HL-60 (cell line): ENCODE results near the gene DDX46.
A peak's percentile ranks its signal among the peaks of the same experiment; 100 is the strongest.

ENCODE experiments used
- DNase-seq, 2 experiments: peaks; one replicate each; pipeline ENCODE4 v3.0.0-alpha.2; 2010 to 2020; ENCODE audit warnings: low read depth in 1 of 2, low spot score in 1 of 2
- H3K27ac ChIP-seq: fragments of 250-450 bp; sonication (Bioruptor Pico); replicated peaks from 2 replicates; pipeline ENCODE4 v1.5.1; 2020; ENCODE audit warnings: mild to moderate bottlenecking, moderate library complexity
- H3K27me3 ChIP-seq: fragments of 250-450 bp; sonication (Bioruptor Pico); 2 replicates; pipeline ENCODE4 v1.5.1; 2021; ENCODE audit warnings: mild to moderate bottlenecking, moderate library complexity; ENCODE audit not compliant: insufficient read depth, poor library complexity, severe bottlenecking
- H3K4me3 ChIP-seq: replicated peaks from 2 replicates; pipeline ENCODE4 v1.5.1; 2011; ENCODE audit warnings: mild to moderate bottlenecking, control low read depth, low read length; ENCODE audit not compliant: insufficient read depth
- GABPA ChIP-seq: IDR thresholded peaks from 2 replicates; pipeline ENCODE4 v1.6.1; 2012; ENCODE audit warnings: low read depth
- POLR2AphosphoS5 ChIP-seq: IDR thresholded peaks from 2 replicates; pipeline ENCODE4 v1.6.1; 2012; ENCODE audit warnings: low read depth
- SPI1 ChIP-seq: IDR thresholded peaks from 2 replicates; pipeline ENCODE4 v1.6.1; 2012; ENCODE audit warnings: low read depth, mild to moderate bottlenecking, borderline replicate concordance
- TF ChIP-seq, protein P1 (sequence below): IDR thresholded peaks from one replicate; pipeline ENCODE4 v1.5.1; 2011; ENCODE audit warnings: low read length, control low read depth, inconsistent platforms; ENCODE audit not compliant: insufficient read depth
- TF ChIP-seq, protein P2 (sequence below): IDR thresholded peaks from 2 replicates; pipeline ENCODE4 v1.6.1; 2012; ENCODE audit warnings: low read depth; ENCODE audit not compliant: insufficient replicate concordance

Gene DDX46

DNA sequence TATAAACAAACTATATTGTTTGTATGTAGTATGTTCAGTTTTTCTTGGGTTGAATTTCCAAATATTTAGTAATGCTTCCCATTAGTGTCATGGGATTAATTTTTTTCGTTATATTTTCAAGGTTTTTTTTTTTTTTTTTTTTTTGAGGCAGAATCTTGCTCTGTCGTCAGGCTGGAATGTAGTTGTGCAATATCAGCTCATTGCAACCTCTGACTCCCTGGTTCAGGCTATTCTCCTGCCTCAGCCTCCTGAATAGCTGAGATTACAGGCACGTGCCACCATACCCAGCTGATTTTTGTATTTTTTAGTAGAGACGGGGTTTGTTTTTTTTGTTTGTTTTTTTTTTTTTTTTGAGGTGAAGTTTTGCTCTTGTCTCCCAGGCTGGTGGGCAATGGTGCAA, 10.6 kb downstream of the DDX46 start:
- H3K27ac ChIP-seq, result no peak overlapping the region
- peak in 1 of 2 experiments; percentile 2 for DNase-seq

DNA sequence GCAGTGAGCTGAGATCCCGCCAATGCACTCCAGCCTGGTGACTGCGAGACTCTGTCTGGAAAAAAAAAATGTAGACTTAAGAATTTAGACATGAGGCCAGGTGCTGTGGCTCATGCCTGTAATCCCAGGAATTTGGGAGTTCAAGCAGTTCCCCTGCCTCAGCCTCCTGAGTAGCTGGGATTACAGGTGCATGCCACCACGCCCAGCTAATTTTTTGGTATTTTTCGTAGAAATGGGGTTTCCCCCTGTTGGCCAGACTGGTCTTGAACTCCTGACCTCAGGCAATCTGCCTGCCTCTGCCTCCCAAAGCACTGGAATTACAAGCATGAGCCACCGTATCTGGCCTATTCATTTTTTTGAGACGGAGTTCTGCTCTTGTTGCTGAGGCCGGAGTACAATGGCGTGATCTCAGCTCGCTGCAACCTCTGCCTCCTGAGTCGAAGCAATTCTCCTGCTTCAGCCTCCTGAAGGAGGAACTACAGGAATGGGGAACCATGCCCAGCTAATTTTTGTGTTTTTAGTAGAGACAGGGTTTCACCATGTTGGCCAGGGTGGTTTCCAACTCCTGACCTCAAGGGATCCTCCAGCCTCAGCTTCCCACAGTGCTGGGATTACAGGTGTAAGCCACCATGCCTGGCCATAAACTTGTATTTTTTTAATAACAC, 14.0 kb downstream of the DDX46 start:
- Histone ChIP-seq H3K27ac (no peak overlapping the region), H3K27me3 (no peaks in the 10 kb centered on the region), H3K4me3 (no peak overlapping the region)
- TF ChIP-seq GABPA (no peak), SPI1 (no peak), POLR2AphosphoS5 (no peak)
- TF ChIP-seq, protein P1, sequence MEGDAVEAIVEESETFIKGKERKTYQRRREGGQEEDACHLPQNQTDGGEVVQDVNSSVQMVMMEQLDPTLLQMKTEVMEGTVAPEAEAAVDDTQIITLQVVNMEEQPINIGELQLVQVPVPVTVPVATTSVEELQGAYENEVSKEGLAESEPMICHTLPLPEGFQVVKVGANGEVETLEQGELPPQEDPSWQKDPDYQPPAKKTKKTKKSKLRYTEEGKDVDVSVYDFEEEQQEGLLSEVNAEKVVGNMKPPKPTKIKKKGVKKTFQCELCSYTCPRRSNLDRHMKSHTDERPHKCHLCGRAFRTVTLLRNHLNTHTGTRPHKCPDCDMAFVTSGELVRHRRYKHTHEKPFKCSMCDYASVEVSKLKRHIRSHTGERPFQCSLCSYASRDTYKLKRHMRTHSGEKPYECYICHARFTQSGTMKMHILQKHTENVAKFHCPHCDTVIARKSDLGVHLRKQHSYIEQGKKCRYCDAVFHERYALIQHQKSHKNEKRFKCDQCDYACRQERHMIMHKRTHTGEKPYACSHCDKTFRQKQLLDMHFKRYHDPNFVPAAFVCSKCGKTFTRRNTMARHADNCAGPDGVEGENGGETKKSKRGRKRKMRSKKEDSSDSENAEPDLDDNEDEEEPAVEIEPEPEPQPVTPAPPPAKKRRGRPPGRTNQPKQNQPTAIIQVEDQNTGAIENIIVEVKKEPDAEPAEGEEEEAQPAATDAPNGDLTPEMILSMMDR, result no peak
- TF ChIP-seq, protein P2, sequence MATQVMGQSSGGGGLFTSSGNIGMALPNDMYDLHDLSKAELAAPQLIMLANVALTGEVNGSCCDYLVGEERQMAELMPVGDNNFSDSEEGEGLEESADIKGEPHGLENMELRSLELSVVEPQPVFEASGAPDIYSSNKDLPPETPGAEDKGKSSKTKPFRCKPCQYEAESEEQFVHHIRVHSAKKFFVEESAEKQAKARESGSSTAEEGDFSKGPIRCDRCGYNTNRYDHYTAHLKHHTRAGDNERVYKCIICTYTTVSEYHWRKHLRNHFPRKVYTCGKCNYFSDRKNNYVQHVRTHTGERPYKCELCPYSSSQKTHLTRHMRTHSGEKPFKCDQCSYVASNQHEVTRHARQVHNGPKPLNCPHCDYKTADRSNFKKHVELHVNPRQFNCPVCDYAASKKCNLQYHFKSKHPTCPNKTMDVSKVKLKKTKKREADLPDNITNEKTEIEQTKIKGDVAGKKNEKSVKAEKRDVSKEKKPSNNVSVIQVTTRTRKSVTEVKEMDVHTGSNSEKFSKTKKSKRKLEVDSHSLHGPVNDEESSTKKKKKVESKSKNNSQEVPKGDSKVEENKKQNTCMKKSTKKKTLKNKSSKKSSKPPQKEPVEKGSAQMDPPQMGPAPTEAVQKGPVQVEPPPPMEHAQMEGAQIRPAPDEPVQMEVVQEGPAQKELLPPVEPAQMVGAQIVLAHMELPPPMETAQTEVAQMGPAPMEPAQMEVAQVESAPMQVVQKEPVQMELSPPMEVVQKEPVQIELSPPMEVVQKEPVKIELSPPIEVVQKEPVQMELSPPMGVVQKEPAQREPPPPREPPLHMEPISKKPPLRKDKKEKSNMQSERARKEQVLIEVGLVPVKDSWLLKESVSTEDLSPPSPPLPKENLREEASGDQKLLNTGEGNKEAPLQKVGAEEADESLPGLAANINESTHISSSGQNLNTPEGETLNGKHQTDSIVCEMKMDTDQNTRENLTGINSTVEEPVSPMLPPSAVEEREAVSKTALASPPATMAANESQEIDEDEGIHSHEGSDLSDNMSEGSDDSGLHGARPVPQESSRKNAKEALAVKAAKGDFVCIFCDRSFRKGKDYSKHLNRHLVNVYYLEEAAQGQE, result no peak
- peak in 1 of 2 experiments; percentile 4 for DNase-seq

More for the DNA sequence above, 10.6 kb downstream of the DDX46 start:
- no peaks in the 10 kb centered on the region for H3K27me3 ChIP-seq
- no peak overlapping the region for H3K4me3 ChIP-seq
- TF ChIP-seq POLR2AphosphoS5 (no peak), GABPA (no peak), SPI1 (no peak)
- TF ChIP-seq, protein P2, result no peak
- TF ChIP-seq, protein P1, result no peak

DNA sequence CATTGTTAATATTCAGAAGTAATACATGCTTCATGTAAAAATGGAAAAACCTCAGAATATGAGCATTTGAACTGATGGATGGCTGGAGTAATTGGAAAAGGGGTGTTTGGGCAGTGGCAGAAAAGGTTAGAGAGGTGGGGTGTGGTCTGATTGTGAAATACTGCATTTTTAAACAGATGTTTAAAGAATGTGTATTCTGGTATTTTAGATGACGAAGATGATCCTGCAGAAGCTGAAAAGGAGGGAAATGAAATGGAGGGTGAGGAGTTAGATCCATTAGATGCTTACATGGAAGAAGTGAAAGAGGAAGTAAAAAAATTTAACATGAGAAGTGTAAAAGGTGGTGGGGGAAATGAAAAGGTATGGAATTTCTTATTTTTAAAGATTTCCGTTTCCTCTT, 18.8 kb downstream of the DDX46 start:
- no peak overlapping the region for H3K27ac ChIP-seq
- no peaks in the 10 kb centered on the region for H3K27me3 ChIP-seq
- TF ChIP-seq, protein P1, result no peak
- TF ChIP-seq POLR2AphosphoS5 (no peak), SPI1 (no peak), GABPA (no peak)
- TF ChIP-seq, protein P2, result no peak
- H3K4me3 ChIP-seq, result no peak overlapping the region
- DNase-seq, result peak in 1 of 2 experiments; percentile 17
